Activated CD8-positive, alpha-beta memory T cell treated with anti-CD3 and anti-CD28 coated beads for 4 hours (primary cell): Measurements from ENCODE around the gene CSAG3.
"Not testable (repeated sequence)": the region's sequence is repeated elsewhere in the genome, so short reads cannot be mapped to it uniquely, and the experiment has no call there.

Source experiments
- DNase-seq, 2 donors: peaks; one replicate each; pipeline ENCODE4 v3.0.0-alpha.2; 2020; ENCODE audit warnings: low read depth in 2 of 2

Gene CSAG3

DNA sequence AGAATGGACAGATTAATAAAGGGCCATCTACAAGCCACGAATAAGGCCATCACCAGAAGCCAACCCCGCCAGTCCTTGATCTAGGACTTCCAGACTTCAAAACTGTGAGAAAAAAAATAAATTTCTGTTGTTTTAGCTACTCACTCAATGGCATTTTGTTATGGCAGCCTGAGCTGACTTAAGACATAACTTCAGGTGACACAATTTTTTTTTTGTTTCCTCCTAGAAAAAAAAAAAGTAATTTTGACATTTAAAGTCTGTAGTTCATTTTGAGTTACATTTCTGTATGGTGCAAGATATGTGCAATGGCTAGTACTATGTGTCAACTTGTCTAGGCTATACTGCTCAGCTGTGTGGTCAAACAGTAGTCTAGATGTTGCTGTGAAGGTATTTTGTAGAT lies at the start of gene CSAG3:
CSAG3 (plus strand) TSS at position 301 of the 400 bp plus-strand sequence.
- DNase-seq = not testable (repeated sequence)

- DNase-seq = not testable (repeated sequence)
These were observed 45.8 kb upstream of the CSAG3 start for GRCh38 chrX:152713195-152713594.

GRCh38 chrX:152713815-152714787 lies 44.9 kb upstream of the CSAG3 start, which contains the start of gene MAGEA2B:
Gene MAGEA2B, plus strand, starts transcription at chrX:152714628. Its CDS starts 2,479 bp downstream, at chrX:152717107.
- DNase-seq = not testable (repeated sequence)

GRCh38 chrX:152725409-152725808 lies 33.6 kb upstream of the CSAG3 start:
- DNase-seq = no peak

GRCh38 chrX:152733261-152733975 lies 25.6 kb upstream of the CSAG3 start, which contains the start of the genes CSAG1 and MAGEA12:
Gene CSAG1, minus strand, starts transcription at chrX:152733721. Its CDS starts 1,261 bp downstream, at chrX:152732460.
Gene MAGEA12, plus strand, starts transcription at chrX:152733757. Its CDS starts 2,405 bp downstream, at chrX:152736162.
- no peak for DNase-seq

DNA sequence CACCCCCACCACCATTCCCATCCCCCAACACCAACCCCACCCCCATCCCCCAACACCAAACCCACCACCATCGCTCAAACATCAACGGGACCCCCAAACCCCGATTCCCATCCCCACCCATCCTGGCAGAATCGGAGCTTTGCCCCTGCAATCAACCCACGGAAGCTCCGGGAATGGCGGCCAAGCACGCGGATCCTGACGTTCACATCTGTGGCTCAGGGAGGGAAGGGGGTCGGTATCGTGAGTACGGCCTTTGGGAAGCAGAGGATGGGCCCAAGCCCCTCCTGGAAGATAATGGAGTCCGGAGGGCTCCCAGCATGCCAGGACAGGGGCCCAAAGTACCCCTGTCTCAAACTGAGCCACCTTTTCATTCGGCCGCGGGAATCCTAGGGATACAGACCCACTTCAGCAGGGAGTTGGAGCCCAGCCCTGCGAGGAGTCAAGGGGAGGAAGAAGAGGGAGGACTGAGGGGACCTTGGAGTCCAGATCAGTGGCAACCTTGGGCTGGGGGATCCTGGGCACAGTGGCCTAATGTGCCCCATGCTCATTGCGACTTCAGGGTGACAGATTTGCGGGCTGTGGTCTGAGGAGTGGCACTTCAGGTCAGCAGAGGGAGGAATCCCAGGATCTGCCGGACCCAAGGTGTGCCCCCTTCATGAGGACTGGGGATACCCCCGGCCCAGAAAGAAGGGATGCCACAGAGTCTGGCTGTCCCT lies 24.7 kb upstream of the CSAG3 start:
- DNase-seq = not testable (repeated sequence)

DNA sequence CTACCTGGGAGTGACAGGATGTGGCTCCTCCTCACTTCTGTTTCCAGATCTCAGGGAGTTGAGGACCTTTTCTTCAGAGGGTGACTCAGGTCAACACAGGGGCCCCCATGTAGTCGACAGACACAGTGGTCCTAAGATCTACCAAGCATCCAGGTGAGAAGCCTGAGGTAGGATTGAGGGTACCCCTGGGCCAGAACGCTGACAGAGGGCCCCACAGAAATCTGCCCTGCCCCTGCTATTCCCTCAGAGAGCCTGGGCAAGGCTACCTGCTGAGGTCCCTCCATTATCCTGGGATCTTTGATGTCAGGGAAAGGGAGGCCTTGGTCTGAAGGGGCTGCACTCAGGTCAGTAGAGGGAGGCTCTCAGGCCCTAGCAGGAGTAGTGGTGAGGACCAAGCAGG lies 23.9 kb upstream of the CSAG3 start:
- DNase-seq = no peak

GRCh38 chrX:152735860-152736511 lies 23.0 kb upstream of the CSAG3 start:
- no peak for DNase-seq

- DNase-seq = not testable (repeated sequence)
These were observed 22.5 kb upstream of the CSAG3 start for GRCh38 chrX:152736528-152736927.

DNA sequence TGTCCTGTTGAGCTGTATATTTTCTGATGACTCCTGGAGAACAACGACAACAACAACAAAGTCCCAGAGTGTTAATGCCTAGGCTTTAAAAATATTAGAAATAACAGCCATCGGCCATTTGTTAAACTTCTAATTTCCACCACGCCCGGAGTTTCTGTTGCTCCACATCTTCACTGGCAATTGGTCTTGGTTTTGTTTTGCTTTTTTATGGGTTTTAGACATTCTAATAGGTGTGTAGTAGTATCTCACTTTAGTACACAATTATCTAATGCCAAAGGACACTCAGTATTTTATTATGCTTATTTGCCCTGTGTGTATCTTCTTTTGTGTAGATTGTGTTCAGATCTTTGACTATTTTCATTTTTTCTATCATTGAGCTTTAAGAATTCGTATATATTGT lies 20.5 kb upstream of the CSAG3 start:
- DNase-seq = no peak

DNA sequence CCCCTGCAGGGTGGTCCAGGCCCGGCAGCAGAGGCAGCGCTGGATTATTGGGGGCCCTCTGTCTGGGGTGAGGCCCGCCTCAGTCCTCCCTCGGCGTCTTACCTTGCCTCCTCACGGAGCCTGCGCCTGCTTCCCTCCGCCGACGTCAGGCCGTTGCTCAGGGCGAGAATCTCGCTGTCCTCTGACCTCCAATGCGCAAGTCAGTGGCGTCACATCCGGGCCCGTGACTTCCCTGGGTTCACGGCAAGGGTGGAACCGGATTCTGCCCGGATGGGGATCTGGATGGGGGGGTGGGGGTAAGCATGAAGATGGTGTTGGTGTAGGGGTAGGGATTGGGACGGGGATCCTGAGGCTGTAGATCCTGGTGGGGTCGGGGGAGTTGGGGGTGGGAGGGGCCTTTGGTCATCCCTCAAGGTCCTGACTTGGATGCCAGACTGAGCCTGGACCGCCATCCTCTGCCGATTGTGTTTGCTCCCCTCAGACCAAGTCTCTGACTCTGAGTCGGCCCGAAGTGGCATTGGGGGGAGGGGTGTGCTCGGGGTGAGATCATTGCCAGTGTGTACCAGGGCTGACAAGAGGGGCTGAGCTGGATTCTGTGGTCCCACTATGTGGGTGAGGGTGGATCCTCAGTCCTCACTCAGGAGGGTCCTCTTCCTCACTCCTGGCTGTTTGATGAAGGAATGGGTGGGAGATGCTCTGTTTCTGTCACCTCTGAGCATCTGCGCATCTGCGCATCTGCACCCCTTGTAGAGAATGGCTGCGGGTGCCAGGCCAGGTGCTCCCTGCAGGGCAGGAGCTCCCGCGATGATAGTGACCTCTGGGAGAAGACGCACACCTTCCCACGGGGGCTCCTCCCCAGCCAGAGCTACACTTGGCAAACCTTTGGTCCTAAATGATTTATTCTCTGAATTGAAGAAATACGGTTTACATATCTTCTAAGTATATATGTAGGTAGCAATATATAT lies 5.0 kb upstream of the CSAG3 start, which contains the start of gene MAGEA2:
MAGEA2 (minus strand) TSS at position 157 of the 965 bp plus-strand sequence. CDS start 2,479 bp downstream, outside the sequence.
- not testable (repeated sequence) for DNase-seq

- DNase-seq = not testable (repeated sequence)
These were observed 4.1 kb upstream of the CSAG3 start for GRCh38 chrX:152754871-152755270.

DNA sequence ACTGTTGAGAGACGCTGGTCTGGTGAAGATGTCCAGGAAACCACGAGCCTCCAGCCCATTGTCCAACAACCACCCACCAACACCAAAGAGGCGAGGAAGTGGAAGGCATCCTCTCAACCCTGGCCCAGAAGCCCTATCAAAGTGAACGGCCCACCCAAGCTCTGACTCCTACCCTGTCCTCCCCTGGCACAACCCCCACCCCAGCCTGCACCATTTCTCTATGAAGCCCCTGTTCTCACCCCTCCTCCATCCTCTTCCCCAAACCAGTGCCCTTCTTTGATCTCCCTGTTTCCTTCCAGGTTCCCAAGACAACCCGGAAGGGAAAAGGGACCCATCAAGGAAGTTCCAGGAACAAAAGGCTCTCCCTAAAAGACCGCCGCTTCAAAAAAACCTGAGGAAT lies 526 bp downstream of the CSAG3 start:
- not testable (repeated sequence) for DNase-seq

DNA sequence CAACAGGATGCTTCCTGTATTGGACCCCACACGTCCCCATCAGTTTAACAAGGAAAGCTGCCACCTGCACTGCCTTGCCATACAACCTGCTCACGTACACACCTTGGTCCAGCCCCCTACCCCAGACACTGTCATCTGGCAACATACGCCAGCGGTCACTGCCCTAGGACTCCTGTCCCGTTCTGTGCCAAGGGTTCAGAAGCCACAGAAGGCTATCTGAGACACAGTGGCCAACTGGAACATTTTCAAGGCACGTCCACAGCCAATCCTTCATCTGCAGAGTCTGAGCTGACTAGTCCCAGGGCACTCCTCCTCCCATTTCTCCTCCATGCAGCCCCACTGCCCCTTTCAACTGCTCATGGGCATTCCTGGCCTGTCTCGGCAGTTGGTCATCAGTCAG lies 2.6 kb downstream of the CSAG3 start:
- DNase-seq = not testable (repeated sequence)

GRCh38 chrX:152766562-152766961 lies 7.5 kb downstream of the CSAG3 start:
- DNase-seq = not testable (repeated sequence)

DNA sequence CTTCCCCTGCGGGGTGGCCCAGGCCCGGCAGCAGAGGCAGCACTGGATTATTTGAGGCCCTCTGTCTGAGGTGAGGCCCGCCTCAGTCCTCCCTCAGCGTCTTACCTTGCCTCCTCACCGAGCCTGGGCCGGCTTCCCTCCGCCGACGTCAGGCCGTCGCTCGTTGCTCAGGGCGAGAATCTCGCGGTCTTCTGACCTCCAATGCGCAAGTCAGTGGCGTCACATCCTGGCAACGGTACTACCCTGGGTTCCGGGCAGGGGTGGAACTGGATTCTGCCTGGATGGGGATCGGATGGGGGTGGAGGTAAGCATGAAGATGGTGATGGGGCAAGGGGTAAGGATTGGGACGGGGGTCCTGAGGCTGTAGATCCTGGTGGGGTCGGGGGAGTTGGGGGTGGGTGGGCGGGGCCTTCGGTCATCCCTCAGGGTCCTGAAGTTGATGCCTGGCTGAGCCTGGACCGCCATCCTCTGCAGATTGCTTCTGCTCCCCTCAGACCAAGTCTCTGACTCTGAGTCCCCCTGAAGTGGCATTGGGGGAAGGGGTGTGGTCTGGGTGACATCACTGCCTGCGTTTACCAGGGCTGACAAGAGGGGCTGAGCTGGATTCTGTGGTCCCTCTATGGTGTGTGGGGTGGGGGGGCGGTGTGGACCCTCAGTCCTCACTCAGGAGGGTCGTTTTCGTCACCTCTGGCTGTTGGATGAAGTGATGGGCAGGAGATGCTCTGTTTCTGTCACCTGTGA lies 10.7 kb downstream of the CSAG3 start, which contains the start of gene MAGEA6:
MAGEA6 (minus strand) TSS at position 141 of the 741 bp plus-strand sequence. CDS start 2,039 bp downstream, outside the sequence.
- DNase-seq = not testable (repeated sequence)

DNA sequence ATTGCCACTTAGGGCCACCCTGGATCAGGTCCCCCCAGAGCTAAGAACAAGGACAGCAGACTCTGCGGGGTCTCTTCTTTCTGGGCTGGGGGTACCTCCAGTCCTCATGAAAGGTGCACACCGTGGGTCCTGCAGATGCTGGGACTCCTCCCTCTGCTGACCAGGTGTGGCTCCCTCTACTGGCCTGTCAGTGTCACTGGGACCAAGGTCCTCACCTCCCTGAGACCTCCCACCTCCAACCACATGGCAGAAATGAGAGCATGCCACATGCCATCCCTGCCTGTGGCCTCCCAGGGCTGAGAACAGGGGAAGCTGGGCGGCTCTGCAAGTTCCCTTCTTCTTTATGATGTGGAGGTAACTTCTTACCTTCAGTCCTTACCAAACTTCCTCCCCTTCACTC lies 28.0 kb downstream of the CSAG3 start:
- DNase-seq = not testable (repeated sequence)

DNA sequence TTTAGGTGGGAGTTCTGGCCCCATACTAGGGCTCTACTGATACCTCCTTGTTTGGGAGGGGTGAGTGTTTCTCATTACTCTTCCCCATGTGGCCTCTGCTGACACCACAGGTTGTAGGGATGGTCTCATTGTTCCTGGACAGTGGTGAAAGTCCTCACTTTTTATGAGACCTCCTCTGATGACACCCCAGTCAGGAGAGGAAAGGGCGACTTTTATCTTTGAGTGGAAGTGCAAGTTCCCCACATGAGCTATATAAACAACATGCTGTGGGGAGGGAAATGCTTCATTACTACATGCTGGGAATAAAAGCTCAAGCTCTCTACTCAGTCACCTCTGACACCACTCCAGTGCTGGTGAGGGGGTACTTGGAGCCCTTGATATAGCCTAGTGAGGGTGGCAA lies 39.9 kb downstream of the CSAG3 start:
- no peak for DNase-seq

DNA sequence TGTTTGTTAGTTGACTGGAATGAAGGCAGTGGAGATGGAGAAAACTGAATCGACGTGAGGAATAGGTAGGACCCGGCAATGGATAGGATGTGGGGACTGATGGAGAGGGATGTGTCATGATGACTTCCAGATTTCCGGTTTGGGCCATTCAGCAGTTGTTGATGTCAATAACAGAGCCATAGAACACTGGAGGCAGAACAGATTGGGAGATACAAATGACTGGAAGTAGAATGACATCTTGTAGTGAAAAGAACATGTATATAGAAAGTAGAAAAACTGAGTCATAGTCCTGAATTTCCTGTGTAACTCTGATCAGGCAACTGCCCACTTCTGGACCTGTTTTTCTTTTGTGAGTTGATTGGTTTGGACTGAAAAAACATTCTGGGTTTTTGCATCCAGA lies 47.0 kb downstream of the CSAG3 start:
- DNase-seq = no peak
